A549 (cell line): ENCODE results near the gene HLX. TPM values are rescaled to one million over a fixed set of nuclear protein-coding genes. Genes with fewer than 3 reads are reported as not detected.

Experiments
- ATAC-seq, 2 experiments: fragments of 200-7000 bp in 1 of 2; fragments of >200 bp in 1 of 2; cut with Nextera tagmentation in 1 of 2; cut with Tn5 transposase in 1 of 2; 3 replicates each; pipeline versions ENCODE4 v1.8.0 to v1.9.1; 2018 to 2020; ENCODE audit warnings: mild to moderate bottlenecking in 1 of 2, moderate library complexity in 1 of 2
- CTCF ChIA-PET: fragments of 300-600 bp; sonication (Branson Sonifier 250); formaldehyde crosslinking; extraction: SDS; loops from one replicate; lab custom pipeline; 2021; ENCODE audit warnings: antibody characterized with exemption, inconsistent platforms; lab: Yijun Ruan, JAX
- POLR2A ChIA-PET: fragments of 350-600 bp; formaldehyde crosslinking; extraction: SDS; loops from one replicate; lab custom pipeline; 2021; ENCODE audit warnings: antibody characterized with exemption, inconsistent platforms; lab: Yijun Ruan, JAX
- DNase-seq, 2 experiments: peaks; one replicate each; pipeline versions ENCODE4 v3.0.0 to v3.0.0-alpha.2; 2011 to 2016; ENCODE audit warnings: low read depth in 1 of 2, low spot score in 1 of 2
- FAIRE-seq: peaks from 2 replicates; lab custom pipeline; 2011; peaks lifted over from hg19 to GRCh38; lab: Jason Lieb, UNC
- H3K27ac ChIP-seq, 2 experiments: fragments of >200 bp; sonication (Bioruptor Twin); formaldehyde crosslinking; 3 replicates each; pipeline ENCODE4 v1.5.1; 2016 to 2017
- H3K4me1 ChIP-seq: fragments of >200 bp; sonication (Bioruptor Twin); formaldehyde crosslinking; 3 replicates; pipeline ENCODE4 v1.6.1; 2016
- H3K4me2 ChIP-seq: fragments of >200 bp; sonication (Bioruptor Twin); formaldehyde crosslinking; 3 replicates; pipeline ENCODE4 v1.6.1; 2016
- H3K4me3 ChIP-seq: fragments of >200 bp; sonication (Bioruptor Twin); formaldehyde crosslinking; 3 replicates; pipeline ENCODE4 v1.5.1; 2016
- H3K9me3 ChIP-seq: fragments of >200 bp; sonication (Bioruptor Twin); formaldehyde crosslinking; 3 replicates; pipeline ENCODE4 v1.6.1; 2016
- CEBPB ChIP-seq, 2 experiments: fragments of >200 bp in 1 of 2; sonication (Bioruptor Twin) in 1 of 2; formaldehyde crosslinking in 1 of 2; IDR thresholded peaks; 2 replicates each; pipeline ENCODE4 v1.6.1; 2012 to 2016
- CTCF ChIP-seq: fragments of >200 bp; sonication (Bioruptor Twin); formaldehyde crosslinking; IDR thresholded peaks from 3 replicates; pipeline ENCODE4 v1.5.1; 2016
- E2F6 ChIP-seq: IDR thresholded peaks from 2 replicates; pipeline ENCODE4 v1.6.1; 2012; ENCODE audit warnings: low read depth, borderline replicate concordance
- ESRRA ChIP-seq: fragments of 150-350 bp; IDR thresholded peaks from 2 replicates; pipeline ENCODE4 v1.6.1; 2014; ENCODE audit warnings: mild to moderate bottlenecking, low read length, borderline replicate concordance
- HES2 ChIP-seq: fragments of >200 bp; sonication (Bioruptor Twin); formaldehyde crosslinking; IDR thresholded peaks from 2 replicates; pipeline ENCODE4 v1.6.1; 2016
- HMGXB4 ChIP-seq: fragments of 250-450 bp; sonication (Bioruptor Pico); IDR thresholded peaks from 2 replicates; pipeline ENCODE4 v1.5.0; 2021; ENCODE audit warnings: mild to moderate bottlenecking, moderate library complexity, borderline replicate concordance
- HOXA7 ChIP-seq: fragments of 250-450 bp; sonication (Bioruptor Pico); IDR thresholded peaks from 2 replicates; pipeline ENCODE4 v1.5.0; 2020; ENCODE audit warnings: mild to moderate bottlenecking, moderate library complexity
- MAX ChIP-seq: IDR thresholded peaks from 2 replicates; pipeline ENCODE4 v1.6.1; 2012
- PHF8 ChIP-seq: fragments of 200-600 bp; sonication (generic); IDR thresholded peaks from 2 replicates; pipeline ENCODE4 v1.6.1; 2016; ENCODE audit warnings: low read depth, mild to moderate bottlenecking, antibody characterized with exemption, moderate library complexity, borderline replicate concordance
- RAD21 ChIP-seq, 2 experiments: fragments of >200 bp in 1 of 2; sonication (Bioruptor Twin) in 1 of 2; formaldehyde crosslinking in 1 of 2; IDR thresholded peaks in 1 of 2; conservative IDR thresholded peaks in 1 of 2; 2 replicates in 1 of 2; 3 replicates in 1 of 2; pipeline ENCODE4 v1.6.1; 2012 to 2018; ENCODE audit warnings: inconsistent platforms in 1 of 2
- REST ChIP-seq: fragments of 200-600 bp; sonication (generic); IDR thresholded peaks from 2 replicates; pipeline ENCODE4 v1.6.1; 2016; ENCODE audit warnings: antibody characterized with exemption, mild to moderate bottlenecking, moderate library complexity
- SREBF2 ChIP-seq: fragments of 450-650 bp; IDR thresholded peaks from 2 replicates; pipeline ENCODE4 v1.6.1; 2014; ENCODE audit warnings: mild to moderate bottlenecking, moderate library complexity
- TFCP2L1 ChIP-seq: fragments of 250-450 bp; sonication (Bioruptor Pico); IDR thresholded peaks from 2 replicates; pipeline ENCODE4 v1.5.0; 2021; ENCODE audit warnings: mild to moderate bottlenecking
- ZNF302 ChIP-seq: fragments of 250-450 bp; sonication (Bioruptor Pico); IDR thresholded peaks from 2 replicates; pipeline ENCODE4 v1.9.0; 2021; ENCODE audit warnings: inconsistent platforms, mild to moderate bottlenecking, moderate library complexity
- WGBS: methylation state at CpG from one replicate; pipeline ENCODE4 v1.1.6; 2017; ENCODE audit errors: missing lambda C conversion rate; 5-methylcytosine and 5-hydroxymethylcytosine counted together
- polyA plus RNA-seq, 4 experiments: library from polyadenylated mRNA; depleted of rRNA in 3 of 4; stranded (reverse); fragments of >200 nt; fragmentation: RNase III in 1 of 4; extraction: RNeasy Plus Mini Kit Qiagen cat#74134 plus additional on column Dnase treatment in 1 of 4; gene quantifications; 2 replicates in 3 of 4; 3 replicates in 1 of 4; pipeline ENCODE4 v1.2.3, GENCODE V29; 2011 to 2017

HLX gene
- polyA plus RNA-seq, 2 of the 4 experiments (the other 2 are of a cell fraction) = 0.70 to 5.6 TPM

- H3K4me1 ChIP-seq = peaks cover 28% of the 10 kb centered on the region
- POLR2A ChIA-PET = interaction anchor here (0.6 to 1.0 kb wide), 5 partner anchors 13 to 1576 kb away, joined by 3 to 4 read pairs (median 3); no protein-coding TSS in a partner anchor
- peak; percentile 81 to 87 for ATAC-seq
- TF ChIP-seq E2F6 (peak; percentile 13; the same call in 1 of the 2 replicates), HMGXB4 (CRISPR knock-in tag) (no peak), CTCF (peak; percentile 18; the same call in 2 of the 3 replicates), RAD21 (conservative IDR thresholded peaks at IDR 0.05 in 1 of 2, IDR thresholded peaks at IDR 0.05 in 1 of 2) (peak in 1 of 2 experiments; percentile 33; a peak in 1 of 5 replicates), PHF8 (peak; percentile 60), MAX (peak; percentile 14; the same call in 1 of the 2 replicates), CEBPB (IDR thresholded peaks at IDR 0.05) (no peak), SREBF2 (no peak), REST (no peak)
- TF ChIP-seq, all 56 proteins: peak for 5
- H3K4me3 ChIP-seq = peak overlapping the region; percentile 73
- CTCF ChIA-PET = interaction anchor here (0.7 to 2.3 kb wide), 2 partner anchors 39 to 323 kb away, joined by 5 to 16 read pairs; no protein-coding TSS in a partner anchor
- peak overlapping the region; percentile 83 to 94 for H3K27ac ChIP-seq
- no peak for FAIRE-seq
- H3K4me2 ChIP-seq = peak overlapping the region; percentile 88
- H3K9me3 ChIP-seq = no peaks in the 10 kb centered on the region
- DNase-seq = peak; percentile 30 to 67
- 15% methylated on average over 9 of the region's 94 CpGs for WGBS
These were observed 492 bp downstream of the HLX start for GRCh38 chr1:220879509-220880361.

- no peak for ATAC-seq
- WGBS = 40% methylated on average over 8 of the region's 8 CpGs
- Histone ChIP-seq H3K4me2 (peak overlapping the region; percentile 88), H3K4me3 (peak overlapping the region; percentile 73), H3K9me3 (no peaks in the 10 kb centered on the region), H3K4me1 (peaks cover 22% of the 10 kb centered on the region), H3K27ac (peak overlapping the region; percentile 83 to 94)
- ChIA-PET POLR2A (no interaction called here), CTCF (no interaction called here)
- TF ChIP-seq ESRRA = no peak
- TF ChIP-seq ZNF302 (CRISPR knock-in tag) = no peak
- TF ChIP-seq HOXA7 = no peak
- no peak for TF ChIP-seq TFCP2L1 (CRISPR knock-in tag)
- no peak for TF ChIP-seq HES2
- FAIRE-seq = no peak
- DNase-seq = no peak
These were observed 1.1 kb downstream of the HLX start for GRCh38 chr1:220880362-220880670.
